ENCODE data around the gene ARHGAP26.

The ARHGAP26 gene

GRCh38 chr5:142748132-142748531 lies 22.0 kb upstream of the ARHGAP26 start:
- H3K27ac ChIP-seq, result no peak overlapping the region
- no peak overlapping the region for H3K4me3 ChIP-seq
- intact Hi-C loops (cut with DNase I; ENCODE audit: low total_unique reads), result no loop called here
- TF ChIP-seq CTCF (IDR thresholded peaks at IDR 0.05), result no peak
- no peak for DNase-seq
- H3K4me1 ChIP-seq, result peaks cover 0 to 61% (median 35%) of the 10 kb centered on the region in 4 donors
- H3K9me3 ChIP-seq, result no peaks in the 10 kb centered on the region
- H3K27me3 ChIP-seq, result no peaks in the 10 kb centered on the region
- no peaks in the 10 kb centered on the region for H3K36me3 ChIP-seq

- TF ChIP-seq CTCF (IDR thresholded peaks at IDR 0.05), result peak; percentile 29 to 34
- no peak overlapping the region for H3K4me3 ChIP-seq
- no peaks in the 10 kb centered on the region for H3K27me3 ChIP-seq
- H3K4me1 ChIP-seq, result peaks cover 0 to 61% (median 41%) of the 10 kb centered on the region in 4 donors
- DNase-seq, result no peak
- H3K36me3 ChIP-seq, result no peaks in the 10 kb centered on the region
- no peak overlapping the region for H3K27ac ChIP-seq
- no peaks in the 10 kb centered on the region for H3K9me3 ChIP-seq
- intact Hi-C loops (cut with DNase I; ENCODE audit: low total_unique reads), result no loop called here
Observed at GRCh38 chr5:142748568-142749249, 21.5 kb upstream of the ARHGAP26 start.

DNA sequence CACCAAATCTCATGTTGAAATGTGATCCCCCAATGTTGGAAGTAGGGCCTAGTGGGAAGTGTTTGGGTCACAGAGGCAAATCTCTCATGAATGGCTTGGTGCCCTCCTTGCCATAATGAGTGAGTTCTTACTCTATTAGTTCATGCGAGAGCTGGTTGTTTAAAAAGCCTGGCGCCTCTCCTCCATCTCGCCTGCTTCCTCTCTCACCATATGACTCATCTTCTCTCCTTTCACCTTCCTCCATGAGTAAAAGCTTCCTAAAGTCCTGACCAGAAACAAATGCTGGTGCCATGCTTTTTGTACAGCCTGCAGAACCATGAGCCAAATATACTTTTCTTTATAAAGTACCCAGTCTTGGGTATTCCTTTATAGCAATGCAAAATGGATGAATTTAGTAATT lies 20.9 kb upstream of the ARHGAP26 start:
- no peak for DNase-seq
- Histone ChIP-seq H3K9me3 (no peaks in the 10 kb centered on the region), H3K36me3 (no peaks in the 10 kb centered on the region), H3K4me1 (peaks cover 0 to 63% (median 47%) of the 10 kb centered on the region in 4 donors), H3K27me3 (no peaks in the 10 kb centered on the region), H3K4me3 (no peak overlapping the region), H3K27ac (peak overlapping the region; percentile 80 to 82)
- no peak for TF ChIP-seq CTCF (IDR thresholded peaks at IDR 0.05)
- intact Hi-C loops (cut with DNase I; ENCODE audit: low total_unique reads), result no loop called here

- Histone ChIP-seq H3K27ac (peak overlapping the region; percentile 80 to 82), H3K4me3 (no peak overlapping the region), H3K9me3 (no peaks in the 10 kb centered on the region), H3K36me3 (no peaks in the 10 kb centered on the region), H3K4me1 (peaks cover 0 to 57% (median 43%) of the 10 kb centered on the region in 4 donors), H3K27me3 (no peaks in the 10 kb centered on the region)
- TF ChIP-seq CTCF (IDR thresholded peaks at IDR 0.05), result no peak
- peak; percentile 86 to 95 for DNase-seq
- intact Hi-C loops (cut with DNase I; ENCODE audit: low total_unique reads), result no loop called here
Observed at GRCh38 chr5:142753116-142753631, 17.0 kb upstream of the ARHGAP26 start.

GRCh38 chr5:142754031-142754430 lies 16.1 kb upstream of the ARHGAP26 start:
- DNase-seq, result peak; percentile 69 to 72
- no peaks in the 10 kb centered on the region for H3K9me3 ChIP-seq
- H3K27ac ChIP-seq, result peak overlapping the region; percentile 80 to 82
- no peak overlapping the region for H3K4me3 ChIP-seq
- intact Hi-C loops (cut with DNase I; ENCODE audit: low total_unique reads), result no loop called here
- TF ChIP-seq CTCF (IDR thresholded peaks at IDR 0.05), result no peak
- H3K27me3 ChIP-seq, result no peaks in the 10 kb centered on the region
- peaks cover 0 to 55% (median 41%) of the 10 kb centered on the region in 4 donors for H3K4me1 ChIP-seq
- H3K36me3 ChIP-seq, result no peaks in the 10 kb centered on the region
